ENCODE results near the gene CPNE1. TPM values are rescaled to one million over a fixed set of nuclear protein-coding genes. Genes with fewer than 3 reads are reported as not detected.
A peak's percentile ranks its signal among the peaks of the same experiment; 100 is the strongest.

CPNE1 gene
- total and polyA plus RNA-seq, 10 of the 15 experiments (the other 5 are each of a cell fraction or from before 2014, with no cell fraction given), result 84.9 to 209 (median 146) TPM

DNA sequence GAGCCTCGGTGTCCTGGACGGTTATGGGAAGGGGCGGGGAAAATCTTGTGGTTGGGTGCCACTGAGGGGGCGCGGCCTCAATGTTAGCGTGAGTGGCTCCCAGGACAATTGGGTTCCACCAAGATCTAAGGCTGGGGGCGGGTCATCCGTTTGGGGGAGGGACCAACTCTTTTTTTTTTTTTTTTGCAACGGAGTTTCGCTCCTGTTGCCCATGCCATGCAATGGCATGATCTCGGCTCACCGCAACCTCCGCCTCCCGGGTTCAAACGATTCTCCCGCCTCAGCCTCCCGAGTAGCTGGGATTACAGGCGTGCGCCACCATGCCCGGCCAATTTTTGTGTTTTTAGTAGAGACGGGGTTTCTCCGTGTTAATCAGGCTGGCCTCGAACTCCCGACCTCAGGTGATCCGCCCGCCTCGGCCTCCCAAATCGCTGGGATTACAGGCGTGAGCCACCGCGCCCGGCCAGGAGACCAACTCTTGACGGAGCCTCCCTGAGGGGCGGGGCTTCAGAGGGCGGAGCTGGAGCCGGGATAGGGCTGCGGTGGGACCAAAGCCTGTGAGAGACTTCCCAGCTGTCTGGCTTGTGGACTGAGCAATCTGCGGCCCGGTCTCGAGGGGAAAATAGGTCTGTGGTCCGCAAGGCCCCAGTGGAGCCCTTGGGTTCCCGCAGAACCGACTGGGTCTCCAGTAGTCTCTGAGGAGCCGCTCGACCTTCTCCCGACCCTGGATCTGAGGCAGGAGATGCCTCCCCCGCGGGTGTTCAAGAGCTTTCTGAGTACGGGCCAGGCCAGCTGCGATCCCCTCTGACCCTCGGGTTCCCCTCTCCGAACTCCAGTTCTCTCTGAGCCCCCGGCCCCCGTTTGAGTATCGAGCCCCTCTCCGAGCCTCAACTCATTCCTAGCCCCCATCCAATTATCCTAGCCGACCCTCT, 48.0 kb downstream of the CPNE1 start (continued):
- TF ChIP-seq NR2F1 (conservative IDR thresholded peaks at IDR 0.05), result 0 out of 2 replicates have a peak, but pooled peaks have one; percentile 14
- TF ChIP-seq, protein P1, sequence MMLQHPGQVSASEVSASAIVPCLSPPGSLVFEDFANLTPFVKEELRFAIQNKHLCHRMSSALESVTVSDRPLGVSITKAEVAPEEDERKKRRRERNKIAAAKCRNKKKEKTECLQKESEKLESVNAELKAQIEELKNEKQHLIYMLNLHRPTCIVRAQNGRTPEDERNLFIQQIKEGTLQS (IDR thresholded peaks at IDR 0.05; ENCODE audit: borderline replicate concordance, extremely low read depth, low read depth, low read length), result no peak
- TF ChIP-seq CEBPB (IDR thresholded peaks at IDR 0.05; ENCODE audit: borderline replicate concordance in 1 of 2, low read depth in 2 of 2, low read length in 2 of 2), result no peak
- TF ChIP-seq EGR1 (IDR thresholded peaks at IDR 0.05; ENCODE audit: borderline replicate concordance in 1 of 2, low read depth in 2 of 2, low read length in 2 of 2), result no peak
- TF ChIP-seq, protein P2, sequence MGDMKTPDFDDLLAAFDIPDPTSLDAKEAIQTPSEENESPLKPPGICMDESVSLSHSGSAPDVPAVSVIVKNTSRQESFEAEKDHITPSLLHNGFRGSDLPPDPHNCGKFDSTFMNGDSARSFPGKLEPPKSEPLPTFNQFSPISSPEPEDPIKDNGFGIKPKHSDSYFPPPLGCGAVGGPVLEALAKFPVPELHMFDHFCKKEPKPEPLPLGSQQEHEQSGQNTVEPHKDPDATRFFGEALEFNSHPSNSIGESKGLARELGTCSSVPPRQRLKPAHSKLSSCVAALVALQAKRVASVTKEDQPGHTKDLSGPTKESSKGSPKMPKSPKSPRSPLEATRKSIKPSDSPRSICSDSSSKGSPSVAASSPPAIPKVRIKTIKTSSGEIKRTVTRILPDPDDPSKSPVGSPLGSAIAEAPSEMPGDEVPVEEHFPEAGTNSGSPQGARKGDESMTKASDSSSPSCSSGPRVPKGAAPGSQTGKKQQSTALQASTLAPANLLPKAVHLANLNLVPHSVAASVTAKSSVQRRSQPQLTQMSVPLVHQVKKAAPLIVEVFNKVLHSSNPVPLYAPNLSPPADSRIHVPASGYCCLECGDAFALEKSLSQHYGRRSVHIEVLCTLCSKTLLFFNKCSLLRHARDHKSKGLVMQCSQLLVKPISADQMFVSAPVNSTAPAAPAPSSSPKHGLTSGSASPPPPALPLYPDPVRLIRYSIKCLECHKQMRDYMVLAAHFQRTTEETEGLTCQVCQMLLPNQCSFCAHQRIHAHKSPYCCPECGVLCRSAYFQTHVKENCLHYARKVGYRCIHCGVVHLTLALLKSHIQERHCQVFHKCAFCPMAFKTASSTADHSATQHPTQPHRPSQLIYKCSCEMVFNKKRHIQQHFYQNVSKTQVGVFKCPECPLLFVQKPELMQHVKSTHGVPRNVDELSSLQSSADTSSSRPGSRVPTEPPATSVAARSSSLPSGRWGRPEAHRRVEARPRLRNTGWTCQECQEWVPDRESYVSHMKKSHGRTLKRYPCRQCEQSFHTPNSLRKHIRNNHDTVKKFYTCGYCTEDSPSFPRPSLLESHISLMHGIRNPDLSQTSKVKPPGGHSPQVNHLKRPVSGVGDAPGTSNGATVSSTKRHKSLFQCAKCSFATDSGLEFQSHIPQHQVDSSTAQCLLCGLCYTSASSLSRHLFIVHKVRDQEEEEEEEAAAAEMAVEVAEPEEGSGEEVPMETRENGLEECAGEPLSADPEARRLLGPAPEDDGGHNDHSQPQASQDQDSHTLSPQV (IDR thresholded peaks at IDR 0.05), result no peak
- TF ChIP-seq RAD51 (IDR thresholded peaks at IDR 0.05), result no peak
- TF ChIP-seq TAF1 (IDR thresholded peaks at IDR 0.05; ENCODE audit: borderline replicate concordance, low read depth, low read length), result no peak
- TF ChIP-seq, protein P3, sequence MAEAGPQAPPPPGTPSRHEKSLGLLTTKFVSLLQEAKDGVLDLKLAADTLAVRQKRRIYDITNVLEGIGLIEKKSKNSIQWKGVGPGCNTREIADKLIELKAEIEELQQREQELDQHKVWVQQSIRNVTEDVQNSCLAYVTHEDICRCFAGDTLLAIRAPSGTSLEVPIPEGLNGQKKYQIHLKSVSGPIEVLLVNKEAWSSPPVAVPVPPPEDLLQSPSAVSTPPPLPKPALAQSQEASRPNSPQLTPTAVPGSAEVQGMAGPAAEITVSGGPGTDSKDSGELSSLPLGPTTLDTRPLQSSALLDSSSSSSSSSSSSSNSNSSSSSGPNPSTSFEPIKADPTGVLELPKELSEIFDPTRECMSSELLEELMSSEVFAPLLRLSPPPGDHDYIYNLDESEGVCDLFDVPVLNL (IDR thresholded peaks at IDR 0.05; ENCODE audit: low read depth, low read length), result no peak
- no peak for TF ChIP-seq ZSCAN29 (IDR thresholded peaks at IDR 0.05)
- TF ChIP-seq, protein P4, sequence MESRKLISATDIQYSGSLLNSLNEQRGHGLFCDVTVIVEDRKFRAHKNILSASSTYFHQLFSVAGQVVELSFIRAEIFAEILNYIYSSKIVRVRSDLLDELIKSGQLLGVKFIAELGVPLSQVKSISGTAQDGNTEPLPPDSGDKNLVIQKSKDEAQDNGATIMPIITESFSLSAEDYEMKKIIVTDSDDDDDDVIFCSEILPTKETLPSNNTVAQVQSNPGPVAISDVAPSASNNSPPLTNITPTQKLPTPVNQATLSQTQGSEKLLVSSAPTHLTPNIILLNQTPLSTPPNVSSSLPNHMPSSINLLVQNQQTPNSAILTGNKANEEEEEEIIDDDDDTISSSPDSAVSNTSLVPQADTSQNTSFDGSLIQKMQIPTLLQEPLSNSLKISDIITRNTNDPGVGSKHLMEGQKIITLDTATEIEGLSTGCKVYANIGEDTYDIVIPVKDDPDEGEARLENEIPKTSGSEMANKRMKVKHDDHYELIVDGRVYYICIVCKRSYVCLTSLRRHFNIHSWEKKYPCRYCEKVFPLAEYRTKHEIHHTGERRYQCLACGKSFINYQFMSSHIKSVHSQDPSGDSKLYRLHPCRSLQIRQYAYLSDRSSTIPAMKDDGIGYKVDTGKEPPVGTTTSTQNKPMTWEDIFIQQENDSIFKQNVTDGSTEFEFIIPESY (IDR thresholded peaks at IDR 0.05), result no peak
- peak; percentile 85 for TF ChIP-seq SP1 (IDR thresholded peaks at IDR 0.05; ENCODE audit: low read depth, low read length)
- TF ChIP-seq KLF5 (IDR thresholded peaks at IDR 0.05; ENCODE audit: partially characterized antibody), result peak; percentile 67
- no peak for TF ChIP-seq NR2C1 (IDR thresholded peaks at IDR 0.05)
- no peak for TF ChIP-seq FOXK2 (IDR thresholded peaks at IDR 0.05)
- TF ChIP-seq IRF4 (IDR thresholded peaks at IDR 0.05; ENCODE audit: low read depth, low read length), result no peak
- no peak for TF ChIP-seq KDM1A (IDR thresholded peaks at IDR 0.05; ENCODE audit: borderline replicate concordance)
- TF ChIP-seq CBX5 (IDR thresholded peaks at IDR 0.05; ENCODE audit: low read depth), result no peak
- no peak for TF ChIP-seq WRNIP1 (IDR thresholded peaks at IDR 0.05; ENCODE audit: borderline replicate concordance, low read depth, low read length)
- TF ChIP-seq SMAD1 (IDR thresholded peaks at IDR 0.05; ENCODE audit: low read depth, partially characterized antibody), result no peak
- no peak for TF ChIP-seq YY1 (IDR thresholded peaks at IDR 0.05; ENCODE audit: low read depth, low read length)
- TF ChIP-seq PAX8 (IDR thresholded peaks at IDR 0.05), result no peak
- TF ChIP-seq RBBP5 (conservative IDR thresholded peaks at IDR 0.05), result no peak
- 0 out of 2 replicates have a peak, but pooled peaks have one; percentile 40 for TF ChIP-seq TCF7 (IDR thresholded peaks at IDR 0.05; ENCODE audit: borderline replicate concordance)

Data from GM12878 (cell line).